ENCODE results near the gene CPLANE1.

CPLANE1 gene

GRCh38 chr5:37080697-37081096, 168.5 kb downstream of the CPLANE1 start:
- TF ChIP-seq SIN3A (IDR thresholded peaks at IDR 0.05; ENCODE audit: borderline replicate concordance, insufficient read depth, low read length) (no peak), FOXP2 (optimal IDR thresholded peaks at IDR 0.05; ENCODE audit: borderline replicate concordance, extremely low read depth, extremely low read length, insufficient read depth) (no peak), POLR2AphosphoS5 (IDR thresholded peaks at IDR 0.05; ENCODE audit: low read depth, low read length) (no peak), TAF1 (IDR thresholded peaks at IDR 0.05; ENCODE audit: borderline replicate concordance, insufficient read depth, low read length) (no peak)
- TF ChIP-seq, protein P1, sequence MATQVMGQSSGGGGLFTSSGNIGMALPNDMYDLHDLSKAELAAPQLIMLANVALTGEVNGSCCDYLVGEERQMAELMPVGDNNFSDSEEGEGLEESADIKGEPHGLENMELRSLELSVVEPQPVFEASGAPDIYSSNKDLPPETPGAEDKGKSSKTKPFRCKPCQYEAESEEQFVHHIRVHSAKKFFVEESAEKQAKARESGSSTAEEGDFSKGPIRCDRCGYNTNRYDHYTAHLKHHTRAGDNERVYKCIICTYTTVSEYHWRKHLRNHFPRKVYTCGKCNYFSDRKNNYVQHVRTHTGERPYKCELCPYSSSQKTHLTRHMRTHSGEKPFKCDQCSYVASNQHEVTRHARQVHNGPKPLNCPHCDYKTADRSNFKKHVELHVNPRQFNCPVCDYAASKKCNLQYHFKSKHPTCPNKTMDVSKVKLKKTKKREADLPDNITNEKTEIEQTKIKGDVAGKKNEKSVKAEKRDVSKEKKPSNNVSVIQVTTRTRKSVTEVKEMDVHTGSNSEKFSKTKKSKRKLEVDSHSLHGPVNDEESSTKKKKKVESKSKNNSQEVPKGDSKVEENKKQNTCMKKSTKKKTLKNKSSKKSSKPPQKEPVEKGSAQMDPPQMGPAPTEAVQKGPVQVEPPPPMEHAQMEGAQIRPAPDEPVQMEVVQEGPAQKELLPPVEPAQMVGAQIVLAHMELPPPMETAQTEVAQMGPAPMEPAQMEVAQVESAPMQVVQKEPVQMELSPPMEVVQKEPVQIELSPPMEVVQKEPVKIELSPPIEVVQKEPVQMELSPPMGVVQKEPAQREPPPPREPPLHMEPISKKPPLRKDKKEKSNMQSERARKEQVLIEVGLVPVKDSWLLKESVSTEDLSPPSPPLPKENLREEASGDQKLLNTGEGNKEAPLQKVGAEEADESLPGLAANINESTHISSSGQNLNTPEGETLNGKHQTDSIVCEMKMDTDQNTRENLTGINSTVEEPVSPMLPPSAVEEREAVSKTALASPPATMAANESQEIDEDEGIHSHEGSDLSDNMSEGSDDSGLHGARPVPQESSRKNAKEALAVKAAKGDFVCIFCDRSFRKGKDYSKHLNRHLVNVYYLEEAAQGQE (IDR thresholded peaks at IDR 0.05; ENCODE audit: insufficient read depth in 1 of 2, low read depth in 2 of 2, low read length in 2 of 2) = no peak

DNA sequence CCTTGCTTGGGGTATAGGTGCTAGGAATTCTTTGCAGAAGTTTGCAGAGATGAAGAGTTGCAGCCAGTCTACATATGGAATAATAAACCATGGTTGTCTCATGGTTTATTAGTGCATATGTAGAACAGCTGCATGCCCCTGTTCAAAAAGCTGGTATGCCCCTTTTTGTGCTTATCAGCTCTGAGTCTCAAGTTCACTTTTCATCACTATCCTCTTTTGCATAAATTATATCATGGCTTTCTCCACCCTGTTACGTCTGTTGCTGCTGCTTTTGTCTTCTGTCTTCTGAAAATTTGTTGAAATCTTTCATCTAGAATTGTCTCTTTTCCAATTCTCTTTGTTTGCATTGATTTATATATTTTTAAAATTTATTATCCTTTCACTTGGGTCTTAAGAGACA, 172.0 kb downstream of the CPLANE1 start:
- no peak for TF ChIP-seq SIN3A (IDR thresholded peaks at IDR 0.05; ENCODE audit: borderline replicate concordance, insufficient read depth, low read length)
- TF ChIP-seq TAF1 (IDR thresholded peaks at IDR 0.05; ENCODE audit: borderline replicate concordance, insufficient read depth, low read length) = no peak
- TF ChIP-seq, protein P1 (IDR thresholded peaks at IDR 0.05; ENCODE audit: insufficient read depth in 1 of 2, low read depth in 2 of 2, low read length in 2 of 2) = no peak
- no peak for TF ChIP-seq FOXP2 (optimal IDR thresholded peaks at IDR 0.05; ENCODE audit: borderline replicate concordance, extremely low read depth, extremely low read length, insufficient read depth)
- TF ChIP-seq POLR2AphosphoS5 (IDR thresholded peaks at IDR 0.05; ENCODE audit: low read depth, low read length) = no peak

DNA sequence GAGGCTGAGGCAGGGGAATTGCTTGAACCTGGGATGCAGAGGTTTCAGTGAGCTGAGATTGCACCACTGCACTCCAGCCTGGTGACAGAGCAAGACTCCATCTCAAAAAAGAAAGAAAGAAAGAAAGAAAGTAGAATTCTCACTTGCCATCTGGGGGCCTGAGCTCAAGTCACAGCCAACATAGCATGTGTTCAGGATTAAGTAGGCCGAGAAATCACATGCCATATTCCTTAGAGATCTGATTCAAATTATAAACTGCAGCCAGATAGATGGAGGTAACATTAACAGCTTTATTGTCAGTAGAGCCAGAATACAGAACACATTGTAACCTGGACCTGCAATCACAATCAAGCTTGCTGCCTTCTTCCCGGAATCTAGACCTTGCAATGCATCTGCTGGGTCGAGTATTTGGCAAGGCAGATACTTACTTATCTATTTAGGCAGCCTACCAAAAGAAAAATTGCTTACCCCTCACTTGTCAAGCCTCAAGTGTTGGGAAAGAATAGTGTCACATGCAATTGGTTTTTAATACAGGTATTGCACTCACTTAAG, 173.7 kb downstream of the CPLANE1 start:
- no peak for TF ChIP-seq FOXP2 (optimal IDR thresholded peaks at IDR 0.05; ENCODE audit: borderline replicate concordance, extremely low read depth, extremely low read length, insufficient read depth)
- TF ChIP-seq TAF1 (IDR thresholded peaks at IDR 0.05; ENCODE audit: borderline replicate concordance, insufficient read depth, low read length) = no peak
- TF ChIP-seq, protein P1 (IDR thresholded peaks at IDR 0.05; ENCODE audit: insufficient read depth in 1 of 2, low read depth in 2 of 2, low read length in 2 of 2) = no peak
- no peak for TF ChIP-seq POLR2AphosphoS5 (IDR thresholded peaks at IDR 0.05; ENCODE audit: low read depth, low read length)
- no peak for TF ChIP-seq SIN3A (IDR thresholded peaks at IDR 0.05; ENCODE audit: borderline replicate concordance, insufficient read depth, low read length)

DNA sequence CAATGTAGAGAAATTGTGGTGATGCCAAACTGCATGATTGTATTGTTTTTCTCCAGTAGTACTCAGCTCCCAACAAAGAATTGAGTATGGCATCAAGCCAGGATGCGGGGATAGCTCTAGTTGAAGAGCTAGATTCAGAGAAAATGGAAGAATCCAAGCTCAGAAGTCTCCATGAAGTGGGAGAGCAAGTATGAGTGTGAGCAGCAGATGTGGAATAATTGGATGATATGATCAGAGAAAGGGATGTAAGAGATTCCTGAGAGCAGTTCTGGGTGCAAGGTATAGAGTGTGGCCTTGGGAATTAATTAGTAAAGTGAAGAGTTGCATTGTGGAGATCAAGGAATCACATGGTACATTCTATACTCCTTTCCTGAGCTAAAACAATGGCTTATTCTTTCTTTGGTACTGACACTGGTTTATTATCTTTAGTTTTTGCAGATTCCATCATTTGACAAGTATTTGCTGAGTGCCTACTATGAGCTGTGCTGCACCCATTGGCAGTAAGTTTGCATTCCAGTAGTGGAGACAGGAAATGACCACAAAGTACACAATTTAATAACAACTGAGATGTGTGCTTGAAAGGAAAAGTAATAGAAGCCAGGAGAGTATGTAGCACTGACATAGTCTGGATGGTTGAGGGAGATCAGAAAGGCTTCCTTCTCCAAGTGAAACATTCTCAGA, 177.1 kb downstream of the CPLANE1 start:
- TF ChIP-seq SIN3A (IDR thresholded peaks at IDR 0.05; ENCODE audit: borderline replicate concordance, insufficient read depth, low read length) = no peak
- TF ChIP-seq, protein P1 (IDR thresholded peaks at IDR 0.05; ENCODE audit: insufficient read depth in 1 of 2, low read depth in 2 of 2, low read length in 2 of 2) = no peak
- no peak for TF ChIP-seq FOXP2 (optimal IDR thresholded peaks at IDR 0.05; ENCODE audit: borderline replicate concordance, extremely low read depth, extremely low read length, insufficient read depth)
- TF ChIP-seq POLR2AphosphoS5 (IDR thresholded peaks at IDR 0.05; ENCODE audit: low read depth, low read length) = no peak
- no peak for TF ChIP-seq TAF1 (IDR thresholded peaks at IDR 0.05; ENCODE audit: borderline replicate concordance, insufficient read depth, low read length)

Measured in PFSK-1 (cell line).